GM10248 (cell line): Measurements from ENCODE around the gene PLEKHH3.
A peak's percentile ranks its signal among the peaks of the same experiment; 100 is the strongest.

ENCODE experiments used
- CTCF ChIA-PET: fragments of 300-600 bp; sonication (Branson Sonifier 250); formaldehyde crosslinking; extraction: SDS; loops from one replicate; lab custom pipeline; 2021; ENCODE audit warnings: antibody characterized with exemption; lab: Yijun Ruan, JAX
- POLR2A ChIA-PET: fragments of 350-650 bp; sonication (Branson Sonifier 250); formaldehyde crosslinking; extraction: SDS; loops from one replicate; lab custom pipeline; 2020; ENCODE audit warnings: antibody characterized with exemption; lab: Yijun Ruan, JAX
- DNase-seq: peaks from one replicate; pipeline ENCODE4 v3.0.0; 2012; ENCODE audit errors: extremely low spot score
- CTCF ChIP-seq: IDR thresholded peaks from 2 replicates; pipeline ENCODE4 v1.5.1; 2012; ENCODE audit warnings: mild to moderate bottlenecking, low read depth; ENCODE audit errors: extremely low read depth, missing control alignments, control extremely low read depth

Gene PLEKHH3

DNA sequence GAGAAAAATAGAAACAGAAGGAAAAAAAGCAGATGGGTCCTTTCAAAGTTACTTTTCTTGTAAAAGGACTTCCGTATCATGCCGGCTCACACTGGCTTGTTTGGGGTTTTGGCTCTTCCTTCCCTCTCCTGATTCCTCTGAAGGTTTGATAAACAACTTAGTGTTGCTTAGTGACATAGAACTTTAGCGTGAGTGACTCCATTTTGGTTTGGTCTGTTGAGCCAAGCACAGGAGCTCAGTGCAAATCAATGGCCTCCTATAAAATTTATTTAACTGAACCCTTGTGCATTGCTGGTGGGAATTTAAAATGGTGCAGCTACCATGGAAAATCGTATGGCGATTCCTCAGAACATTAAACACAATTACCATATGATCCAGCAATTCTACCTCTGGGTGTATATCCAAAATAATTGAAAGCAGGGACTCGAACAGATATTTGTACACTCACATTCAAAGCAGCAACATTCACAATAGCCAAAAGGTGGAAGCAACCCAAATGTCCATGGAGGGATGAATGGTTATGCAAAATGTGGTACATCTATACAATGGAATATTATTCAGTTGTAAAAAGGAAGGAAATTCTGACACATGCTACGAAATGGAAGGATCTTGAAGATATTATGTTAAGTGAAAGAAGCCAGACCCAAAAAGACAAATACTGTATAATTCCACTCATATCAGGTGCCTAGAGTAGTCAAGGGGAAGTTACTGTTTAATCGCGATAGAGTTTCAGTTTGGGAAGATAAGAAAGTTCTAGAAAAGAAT, 18.8 kb downstream of the PLEKHH3 start:
- TF ChIP-seq CTCF, result no peak
- ChIA-PET POLR2A (no interaction called here), CTCF (interaction anchor here (1.5 to 6.8 kb wide), 4 partner anchors 10 to 40 kb away, joined by 7 to 54 read pairs (median 9); no protein-coding TSS in a partner anchor)
- no peak for DNase-seq

DNA sequence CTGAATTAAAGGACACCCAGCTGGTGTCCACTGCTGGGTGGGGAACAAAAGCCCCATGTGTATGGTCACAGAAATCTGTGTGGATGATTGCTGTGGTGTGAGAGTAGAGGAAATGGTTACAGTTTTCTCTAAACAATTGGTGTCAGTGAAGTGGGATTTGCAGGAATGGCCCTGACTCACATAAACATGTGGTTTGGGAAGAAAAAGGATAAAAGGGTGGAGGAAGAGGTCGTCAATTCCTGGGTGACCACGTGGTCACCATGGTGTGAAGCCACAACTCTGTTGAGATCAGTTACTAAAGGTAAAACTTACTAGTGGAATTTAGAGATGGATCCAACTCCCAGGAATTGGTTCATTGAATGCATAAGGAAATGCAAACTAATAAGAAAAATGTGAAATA, 21.3 kb downstream of the PLEKHH3 start:
- no peak for DNase-seq
- ChIA-PET POLR2A (no interaction called here), CTCF (interaction anchor here (0.8 to 2.5 kb wide), 3 partner anchors 19 to 37 kb away, joined by 3 to 9 read pairs (median 7); no protein-coding TSS in a partner anchor)
- no peak for TF ChIP-seq CTCF

GRCh38 chr17:42653179-42654124, 23.3 kb downstream of the PLEKHH3 start:
- POLR2A ChIA-PET, result interaction anchor here (0.6 kb wide), 1 partner anchor 663 kb away, joined by 5 read pairs; no protein-coding TSS in a partner anchor
- no peak for TF ChIP-seq CTCF
- CTCF ChIA-PET, result interaction anchor here (1.0 to 1.5 kb wide), 4 partner anchors 18 to 35 kb away, joined by 3 read pairs; no protein-coding TSS in a partner anchor
- peak; percentile 22 for DNase-seq

GRCh38 chr17:42651392-42651791, 25.4 kb downstream of the PLEKHH3 start:
- no peak for DNase-seq
- no peak for TF ChIP-seq CTCF
- POLR2A ChIA-PET, result no interaction called here
- CTCF ChIA-PET, result interaction anchor here (1.2 kb wide), 1 partner anchor 30 kb away, joined by 3 read pairs; no protein-coding TSS in a partner anchor

GRCh38 chr17:42647778-42648177, 29.0 kb downstream of the PLEKHH3 start:
- ChIA-PET CTCF (interaction anchor here (0.7 to 2.4 kb wide), 7 partner anchors 9 to 70 kb away, joined by 3 to 8 read pairs (median 3); partner anchors contain the start of gene PSMC3IP), POLR2A (no interaction called here)
- DNase-seq, result no peak

More at GRCh38 chr17:42647778-42648177, 29.0 kb downstream of the PLEKHH3 start:
- TF ChIP-seq CTCF, result no peak
